OCI-LY7 (cell line): ENCODE results near the gene LACC1. TPM values are rescaled to one million over a fixed set of nuclear protein-coding genes. Genes with fewer than 3 reads are reported as not detected.
A peak's percentile ranks its signal among the peaks of the same experiment; 100 is the strongest.

Experiments used
- BruUV-seq: library from RNA; stranded (reverse); fragments of 400-500 nt; replicated peaks from 2 replicates; lab custom pipeline; 2021; lab: Mats Ljungman, UMichigan
- CTCF ChIA-PET: fragments of 300-600 bp; sonication (Branson Sonifier 250); formaldehyde crosslinking; loops from one replicate; lab custom pipeline; 2022; ENCODE audit warnings: antibody characterized with exemption; ENCODE audit not compliant: unreplicated experiment; lab: Charles Lee
- POLR2A ChIA-PET: fragments of 300-600 bp; sonication (Branson Sonifier 250); formaldehyde crosslinking; loops from one replicate; lab custom pipeline; 2022; ENCODE audit warnings: antibody characterized with exemption; lab: Charles Lee
- DNase-seq: peaks from one replicate; pipeline ENCODE4 v3.0.0-alpha.2; 2015; ENCODE audit warnings: low spot score
- H2AFZ ChIP-seq: fragments of 200-600 bp; sonication (generic), shearing (Covaris generic); 2 replicates; pipeline ENCODE4 v1.6.1; 2014; ENCODE audit warnings: mild to moderate bottlenecking, antibody characterized with exemption, low read length, moderate library complexity
- H3K27ac ChIP-seq: fragments of 200-600 bp; sonication (generic); 2 replicates; pipeline ENCODE4 v1.5.1; 2014; ENCODE audit warnings: mixed run types, low read depth, mild to moderate bottlenecking, moderate library complexity, low read length, inconsistent platforms; ENCODE audit not compliant: poor library complexity, severe bottlenecking
- H3K36me3 ChIP-seq: fragments of 200-600 bp; sonication (generic); 2 replicates; pipeline ENCODE4 v1.6.1; 2014; ENCODE audit warnings: mild to moderate bottlenecking, antibody characterized with exemption, low read length, moderate library complexity, mixed read lengths; ENCODE audit not compliant: insufficient read depth
- H3K4me1 ChIP-seq: fragments of 200-600 bp; sonication (generic); 2 replicates; pipeline ENCODE4 v1.5.1; 2014; ENCODE audit warnings: mild to moderate bottlenecking, low read length; ENCODE audit not compliant: insufficient read depth, poor library complexity, severe bottlenecking
- H3K4me2 ChIP-seq: fragments of 200-600 bp; sonication (generic); 2 replicates; pipeline ENCODE4 v1.6.1; 2014; ENCODE audit warnings: mild to moderate bottlenecking, low read length
- H3K4me3 ChIP-seq: fragments of 200-600 bp; sonication (generic); 2 replicates; pipeline ENCODE4 v1.5.1; 2014; ENCODE audit warnings: mild to moderate bottlenecking, low read depth, low read length; ENCODE audit not compliant: poor library complexity, severe bottlenecking
- H3K79me2 ChIP-seq: fragments of 200-600 bp; sonication (generic); 2 replicates; pipeline ENCODE4 v1.6.1; 2016; ENCODE audit warnings: low read depth, mild to moderate bottlenecking, low read length, moderate library complexity, mixed read lengths; ENCODE audit not compliant: insufficient read depth
- H3K9me2 ChIP-seq: fragments of 200-600 bp; sonication (generic); 2 replicates; pipeline ENCODE4 v1.6.1; 2016; ENCODE audit warnings: mild to moderate bottlenecking, low read length, mixed read lengths; ENCODE audit not compliant: insufficient read depth
- H3K9me3 ChIP-seq: fragments of 200-600 bp; sonication (generic); 2 replicates; pipeline ENCODE4 v1.6.1; 2014; ENCODE audit warnings: mild to moderate bottlenecking, mixed run types, low read length, mixed read lengths
- H4K20me1 ChIP-seq: fragments of 200-600 bp; sonication (generic); 2 replicates; pipeline ENCODE4 v1.6.1; 2014; ENCODE audit warnings: mild to moderate bottlenecking, antibody characterized with exemption, low read length, moderate library complexity, mixed read lengths; ENCODE audit not compliant: insufficient read depth
- CTCF ChIP-seq: fragments of 200-600 bp; sonication (generic); conservative IDR thresholded peaks from 2 replicates; pipeline ENCODE4 v1.5.1; 2014; ENCODE audit warnings: mild to moderate bottlenecking, antibody characterized with exemption, low read length, moderate library complexity, mixed read lengths
- EZH2phosphoT487 ChIP-seq: fragments of 200-600 bp; sonication (generic); IDR thresholded peaks from 2 replicates; pipeline ENCODE4 v1.6.1; 2018; ENCODE audit warnings: low read depth, borderline replicate concordance, mild to moderate bottlenecking, mixed run types, antibody characterized with exemption, low read length, moderate library complexity, mixed read lengths
- intact Hi-C: fragments of 100-400 bp; cut with micrococcal nuclease; formaldehyde crosslinking; loops from one replicate; pipeline ENCODE4 v1.10.0; 2022; ENCODE audit not compliant: unreplicated experiment
- total RNA-seq, 2 experiments: library from RNA; depleted of rRNA in 1 of 2; stranded (reverse); fragments of >200 nt in 1 of 2; shearing (Covaris generic) in 1 of 2; gene quantifications; 2 replicates each; pipeline ENCODE4 v1.2.3, GENCODE V29; 2014 to 2022

LACC1 gene
- total RNA-seq, 2 experiments from 2014 or later, result 3.5 to 11.3 TPM

- Histone ChIP-seq H3K36me3 (peaks cover 23% of the 10 kb centered on the region), H3K9me2 (no peaks in the 10 kb centered on the region), H3K4me2 (no peak overlapping the region), H3K79me2 (peaks cover 11% of the 10 kb centered on the region; the same call in 1 of the 2 replicates), H3K27ac (no peak overlapping the region), H2AFZ (no peak overlapping the region), H3K9me3 (no peaks in the 10 kb centered on the region), H4K20me1 (no peaks in the 10 kb centered on the region), H3K4me3 (no peak overlapping the region), H3K4me1 (peaks cover 20% of the 10 kb centered on the region)
- CTCF ChIA-PET, result no interaction called here
- intact Hi-C loops, result no loop called here
- TF ChIP-seq EZH2phosphoT487, result no peak
- no peak for TF ChIP-seq CTCF
- no TSS peak for BruUV-seq
- no peak for DNase-seq
- POLR2A ChIA-PET, result no interaction called here
These were observed 4.5 kb downstream of the LACC1 start for GRCh38 chr13:43884222-43884621.

- Histone ChIP-seq H3K27ac (no peak overlapping the region), H3K4me1 (no peaks in the 10 kb centered on the region), H2AFZ (no peak overlapping the region), H4K20me1 (no peaks in the 10 kb centered on the region), H3K9me2 (no peaks in the 10 kb centered on the region), H3K36me3 (peaks cover 7% of the 10 kb centered on the region; the same call in 1 of the 2 replicates), H3K4me3 (no peak overlapping the region), H3K79me2 (no peaks in the 10 kb centered on the region), H3K4me2 (no peak overlapping the region), H3K9me3 (no peaks in the 10 kb centered on the region)
- TF ChIP-seq CTCF, result peak; percentile 70
- no peak for TF ChIP-seq EZH2phosphoT487
- no TSS peak for BruUV-seq
- ChIA-PET CTCF (no interaction called here), POLR2A (interaction anchor here (0.6 to 0.7 kb wide), 4 partner anchors 12 to 882 kb away, joined by 3 to 4 read pairs (median 4); no protein-coding TSS in a partner anchor)
- peak; percentile 18 for DNase-seq
- intact Hi-C loops, result no loop called here
These were observed 14.7 kb downstream of the LACC1 start for GRCh38 chr13:43894438-43894837.

GRCh38 chr13:43895940-43896339, 16.2 kb downstream of the LACC1 start:
- no peak overlapping the region for H3K27ac ChIP-seq
- intact Hi-C loops, result no loop called here
- H3K36me3 ChIP-seq, result peaks cover 7% of the 10 kb centered on the region; the same call in 1 of the 2 replicates
- H3K79me2 ChIP-seq, result no peaks in the 10 kb centered on the region
- H3K4me3 ChIP-seq, result no peak overlapping the region
- H3K9me3 ChIP-seq, result no peaks in the 10 kb centered on the region
- H3K9me2 ChIP-seq, result no peaks in the 10 kb centered on the region
- CTCF ChIA-PET, result no interaction called here
- no peaks in the 10 kb centered on the region for H4K20me1 ChIP-seq
- DNase-seq, result no peak
- TF ChIP-seq CTCF, result no peak
- no peak for TF ChIP-seq EZH2phosphoT487
- no TSS peak for BruUV-seq
- H3K4me1 ChIP-seq, result no peaks in the 10 kb centered on the region
- no peak overlapping the region for H3K4me2 ChIP-seq
- POLR2A ChIA-PET, result interaction anchor here (1.2 kb wide), 1 partner anchor 17 kb away, joined by 4 read pairs; the partner anchor contains the start of genes CCDC122 and LACC1
- no peak overlapping the region for H2AFZ ChIP-seq
